NCI-H2227 (cell line): ENCODE measurements around the gene DNMT3L.
"Not testable (repeated sequence)": the region's sequence is repeated elsewhere in the genome, so short reads cannot be mapped to it uniquely, and the experiment has no call there.

ENCODE experiments used
- DNase-seq: peaks from one replicate; lab custom pipeline; 2025; ENCODE audit not compliant: unreplicated experiment; lab: John Stamatoyannopoulos, UW

Gene DNMT3L

DNA sequence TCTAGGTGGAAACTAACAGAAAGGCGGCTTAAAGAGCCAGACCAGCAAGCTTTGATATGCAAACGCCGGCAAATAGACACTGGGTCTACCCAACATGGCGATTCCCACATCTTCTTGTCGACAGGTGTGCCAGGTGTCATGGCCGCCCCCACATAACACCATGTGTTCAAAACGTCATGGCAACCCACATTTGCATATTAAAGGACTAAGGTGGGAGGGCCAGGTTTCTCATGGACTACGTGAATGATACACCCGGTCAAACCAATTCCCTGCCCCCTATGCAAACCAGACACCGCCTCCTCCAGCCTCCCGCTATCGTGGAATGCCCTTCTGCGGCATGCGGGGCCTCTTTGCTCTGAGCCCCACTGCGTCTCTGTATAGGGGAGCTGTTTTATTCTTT, 62.2 kb downstream of the DNMT3L start:
- DNase-seq, result no peak

DNA sequence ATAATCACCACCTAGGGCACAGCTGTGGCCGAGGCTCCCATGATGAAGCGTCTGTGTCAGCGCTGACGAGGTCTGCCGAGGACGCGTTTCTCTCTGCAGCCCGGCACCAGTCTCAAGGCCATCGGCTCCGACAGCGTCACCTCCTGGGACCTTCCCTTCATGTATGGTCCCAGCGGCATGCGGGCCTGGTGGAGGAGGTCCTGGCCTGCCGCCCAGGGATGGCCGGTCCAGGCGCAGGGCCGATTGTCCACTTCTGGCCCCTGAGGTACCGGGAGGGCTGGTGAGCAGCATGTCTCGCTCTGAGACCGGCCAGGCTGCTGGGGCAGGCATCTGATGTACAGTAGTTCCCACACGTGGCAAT, 64.6 kb downstream of the DNMT3L start:
- DNase-seq, result not testable (repeated sequence)
